HCT116 (cell line): ENCODE measurements around the gene ABTB2. TPM values are rescaled to one million over a fixed set of nuclear protein-coding genes. Genes with fewer than 3 reads are reported as not detected.

Experiments
- ATAC-seq: fragments of 200-7000 bp; cut with Tn5 transposase; 2 replicates; pipeline ENCODE4 v1.9.1; 2020; ENCODE audit warnings: mild to moderate bottlenecking, moderate library complexity
- BruUV-seq: library from RNA; stranded (reverse); fragments of 400-500 nt; replicated peaks from 2 replicates; lab custom pipeline; 2021; lab: Mats Ljungman, UMichigan
- CTCF ChIA-PET: fragments of 300-600 bp; sonication (Branson Sonifier 250); formaldehyde crosslinking; loops from one replicate; lab custom pipeline; 2021; ENCODE audit warnings: antibody characterized with exemption; lab: Charles Lee
- POLR2A ChIA-PET: fragments of 300-600, 350-600 bp; sonication (Branson Sonifier 250); formaldehyde crosslinking; loops from one replicate; lab custom pipeline; 2021; ENCODE audit warnings: antibody characterized with exemption; lab: Charles Lee
- RAD21 ChIA-PET, 2 experiments: fragments of 300-600 bp; sonication (Branson Sonifier 250); formaldehyde crosslinking; loops; one replicate each; lab custom pipeline; 2023; ENCODE audit warnings: low total read pairs in 2 of 2; ENCODE audit not compliant: uncharacterized antibody in 2 of 2, unreplicated experiment in 2 of 2, low non-redundant PET in 1 of 2; lab: Charles Lee
- DNase-seq: peaks from one replicate; pipeline ENCODE4 v3.0.0-alpha.2; 2010; ENCODE audit warnings: low read depth, low spot score
- H2AFZ ChIP-seq: fragments of 200-600 bp; shearing (Covaris generic), sonication (generic); 2 replicates; pipeline ENCODE4 v1.6.1; 2017; ENCODE audit warnings: low read depth, mixed run types, mixed read lengths, antibody characterized with exemption, low read length; ENCODE audit not compliant: poor library complexity, severe bottlenecking
- H3K27ac ChIP-seq: 2 replicates; pipeline ENCODE4 v1.5.1; 2012; ENCODE audit warnings: low read depth, low read length
- H3K27me3 ChIP-seq: fragments of 200-600 bp; sonication (generic); 2 replicates; pipeline ENCODE4 v1.6.1; 2016; ENCODE audit warnings: mixed run types, low read length, mixed read lengths; ENCODE audit not compliant: insufficient read depth
- H3K36me3 ChIP-seq, 2 experiments: fragments of 200-500 bp in 1 of 2; fragments of 200-600 bp in 1 of 2; sonication (Bioruptor generic) in 1 of 2; sonication (generic) in 1 of 2; 2 replicates each; pipeline versions ENCODE4 v1.5.1 to v1.6.1; 2014 to 2016; ENCODE audit warnings: low read length in 2 of 2, inconsistent platforms in 1 of 2, mixed read lengths in 1 of 2, mixed run types in 1 of 2; ENCODE audit not compliant: insufficient read depth in 2 of 2, control insufficient read depth in 1 of 2
- H3K4me1 ChIP-seq, 2 experiments: fragments of 200-600 bp in 1 of 2; sonication (generic) in 1 of 2; 2 replicates each; pipeline versions ENCODE4 v1.5.1 to v1.6.1; 2012 to 2017; ENCODE audit warnings: low read length in 2 of 2, inconsistent platforms in 1 of 2, mild to moderate bottlenecking in 1 of 2, mixed read lengths in 1 of 2, mixed run types in 1 of 2, moderate library complexity in 1 of 2; ENCODE audit not compliant: insufficient read depth in 2 of 2, control insufficient read depth in 1 of 2
- H3K4me2 ChIP-seq: fragments of 200-600 bp; sonication (generic); 2 replicates; pipeline ENCODE4 v1.6.1; 2017; ENCODE audit warnings: mixed run types, low read length, mixed read lengths
- H3K4me3 ChIP-seq, 2 experiments: fragments of 200-600 bp in 1 of 2; sonication (generic) in 1 of 2; replicated peaks in 1 of 2; 2 replicates each; pipeline ENCODE4 v1.5.1; 2011 to 2016; ENCODE audit warnings: low read length in 2 of 2, control low read depth in 1 of 2, low read depth in 1 of 2, mild to moderate bottlenecking in 1 of 2, mixed read lengths in 1 of 2, mixed run types in 1 of 2
- H3K79me2 ChIP-seq: fragments of 200-600 bp; sonication (generic); 2 replicates; pipeline ENCODE4 v1.6.1; 2017; ENCODE audit warnings: mild to moderate bottlenecking, mixed run types, low read length, moderate library complexity, mixed read lengths; ENCODE audit not compliant: insufficient read depth
- H3K9ac ChIP-seq: fragments of 200-600 bp; sonication (generic); 2 replicates; pipeline ENCODE4 v1.6.1; 2016; ENCODE audit warnings: low read length, mixed read lengths
- H3K9me2 ChIP-seq: fragments of 200-600 bp; sonication (generic), shearing (Covaris generic); 2 replicates; pipeline ENCODE4 v1.6.1; 2017; ENCODE audit warnings: mixed run types, mild to moderate bottlenecking, moderate library complexity; ENCODE audit not compliant: insufficient read depth
- H3K9me3 ChIP-seq, 2 experiments: fragments of 200-500 bp in 1 of 2; fragments of 200-600 bp in 1 of 2; sonication (Bioruptor generic) in 1 of 2; sonication (generic) in 1 of 2; 2 replicates each; pipeline ENCODE4 v1.6.1; 2014 to 2017; ENCODE audit warnings: low read length in 2 of 2, mixed read lengths in 2 of 2, inconsistent platforms in 1 of 2, low read depth in 1 of 2, mild to moderate bottlenecking in 1 of 2, mixed run types in 1 of 2, moderate library complexity in 1 of 2; ENCODE audit not compliant: control insufficient read depth in 1 of 2, insufficient read depth in 1 of 2
- H4K20me1 ChIP-seq: fragments of 200-600 bp; sonication (generic), shearing (Covaris generic); 2 replicates; pipeline ENCODE4 v1.6.1; 2017; ENCODE audit warnings: mixed run types, mild to moderate bottlenecking, moderate library complexity; ENCODE audit not compliant: insufficient read depth
- EGR1 ChIP-seq: IDR thresholded peaks from 2 replicates; pipeline ENCODE4 v1.6.1; 2012; ENCODE audit warnings: low read depth
- ELF1 ChIP-seq: IDR thresholded peaks from 2 replicates; pipeline ENCODE4 v1.6.1; 2012; ENCODE audit warnings: low read depth, borderline replicate concordance
- EZH2 ChIP-seq: fragments of 200-600 bp; sonication (generic); IDR thresholded peaks from 2 replicates; pipeline ENCODE4 v1.6.1; 2017; ENCODE audit warnings: antibody characterized with exemption, mixed run types
- EZH2phosphoT487 ChIP-seq: fragments of 200-600 bp; IDR thresholded peaks from 2 replicates; pipeline ENCODE4 v1.6.1; 2018; ENCODE audit warnings: antibody characterized with exemption, borderline replicate concordance
- FOSL1 ChIP-seq: IDR thresholded peaks from 2 replicates; pipeline ENCODE4 v1.6.1; 2012; ENCODE audit warnings: low read depth
- POLR2A ChIP-seq: IDR thresholded peaks from 2 replicates; pipeline ENCODE4 v1.7.0; 2011; ENCODE audit warnings: borderline replicate concordance; ENCODE audit not compliant: insufficient read depth, insufficient read length; ENCODE audit errors: extremely low read depth
- RAD21 ChIP-seq: IDR thresholded peaks from 2 replicates; pipeline ENCODE4 v1.6.1; 2012; ENCODE audit warnings: low read depth, mild to moderate bottlenecking
- SRF ChIP-seq: IDR thresholded peaks from 2 replicates; pipeline ENCODE4 v1.6.1; 2012; ENCODE audit warnings: low read depth
- YY1 ChIP-seq: IDR thresholded peaks from 2 replicates; pipeline ENCODE4 v1.6.1; 2011; ENCODE audit warnings: low read length, low read depth, moderate library complexity, mild to moderate bottlenecking; ENCODE audit not compliant: insufficient replicate concordance; ENCODE audit errors: extremely low read depth
- intact Hi-C: fragments of 100-400 bp; cut with micrococcal nuclease; formaldehyde crosslinking; loops from 2 replicates; pipeline ENCODE4 v1.10.0; 2022
- total RNA-seq: library from RNA; stranded (reverse); gene quantifications from one replicate; pipeline ENCODE4 v1.2.1, GENCODE V29; 2021; ENCODE audit not compliant: unreplicated experiment
- TF ChIP-seq, protein P1 (sequence below), 3 experiments: fragments of 200-600 bp in 1 of 3; sonication (generic) in 1 of 3; IDR thresholded peaks in 2 of 3; conservative IDR thresholded peaks in 1 of 3; 2 replicates each; pipeline ENCODE4 v1.5.1; 2012 to 2017; ENCODE audit warnings: low read depth in 2 of 3, low read length in 2 of 3, antibody characterized with exemption in 1 of 3, borderline replicate concordance in 1 of 3, control low read depth in 1 of 3, mild to moderate bottlenecking in 1 of 3, mixed read lengths in 1 of 3, mixed run types in 1 of 3, moderate library complexity in 1 of 3; ENCODE audit not compliant: insufficient read depth in 1 of 3
- TF ChIP-seq, protein P2 (sequence below): IDR thresholded peaks from 2 replicates; pipeline ENCODE4 v1.6.1; 2012

Gene ABTB2
- total RNA-seq, 1 experiment from 2014 or later, result 6.8 TPM

DNA sequence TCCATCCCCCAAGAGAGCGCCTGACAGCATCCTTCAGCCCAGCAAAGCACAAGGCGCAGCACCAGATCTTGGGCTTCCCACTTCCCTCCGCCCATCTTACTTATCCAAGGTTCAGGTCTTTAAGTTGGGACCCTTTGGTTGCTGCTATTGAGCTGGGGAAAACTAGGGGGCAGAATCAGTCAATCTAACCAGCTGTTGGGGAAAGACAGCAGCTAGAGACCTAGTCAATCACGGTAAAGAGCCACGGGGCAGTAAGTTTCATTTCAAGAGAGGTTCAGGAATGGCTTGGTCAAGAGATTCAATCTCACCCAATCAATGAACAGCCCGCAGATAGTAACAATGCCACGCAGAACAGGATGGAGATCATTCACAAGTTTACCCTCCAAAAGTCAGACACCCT lies 1.7 kb downstream of the ABTB2 start:
- no TSS peak for BruUV-seq
- no peak overlapping the region for H3K4me3 ChIP-seq
- TF ChIP-seq FOSL1 (no peak), EGR1 (no peak), RAD21 (no peak), ELF1 (no peak)
- TF ChIP-seq, protein P1, sequence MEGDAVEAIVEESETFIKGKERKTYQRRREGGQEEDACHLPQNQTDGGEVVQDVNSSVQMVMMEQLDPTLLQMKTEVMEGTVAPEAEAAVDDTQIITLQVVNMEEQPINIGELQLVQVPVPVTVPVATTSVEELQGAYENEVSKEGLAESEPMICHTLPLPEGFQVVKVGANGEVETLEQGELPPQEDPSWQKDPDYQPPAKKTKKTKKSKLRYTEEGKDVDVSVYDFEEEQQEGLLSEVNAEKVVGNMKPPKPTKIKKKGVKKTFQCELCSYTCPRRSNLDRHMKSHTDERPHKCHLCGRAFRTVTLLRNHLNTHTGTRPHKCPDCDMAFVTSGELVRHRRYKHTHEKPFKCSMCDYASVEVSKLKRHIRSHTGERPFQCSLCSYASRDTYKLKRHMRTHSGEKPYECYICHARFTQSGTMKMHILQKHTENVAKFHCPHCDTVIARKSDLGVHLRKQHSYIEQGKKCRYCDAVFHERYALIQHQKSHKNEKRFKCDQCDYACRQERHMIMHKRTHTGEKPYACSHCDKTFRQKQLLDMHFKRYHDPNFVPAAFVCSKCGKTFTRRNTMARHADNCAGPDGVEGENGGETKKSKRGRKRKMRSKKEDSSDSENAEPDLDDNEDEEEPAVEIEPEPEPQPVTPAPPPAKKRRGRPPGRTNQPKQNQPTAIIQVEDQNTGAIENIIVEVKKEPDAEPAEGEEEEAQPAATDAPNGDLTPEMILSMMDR (IDR thresholded peaks at IDR 0.05 in 2 of 3, conservative IDR thresholded peaks at IDR 0.05 in 1 of 3; ENCODE audit: borderline replicate concordance in 1 of 3, insufficient read depth in 1 of 3, low read depth in 2 of 3, low read length in 2 of 3), result 0 out of 6 replicates have a peak, but pooled peaks of 1 of the 3 experiments have one; percentile 5
- no peaks in the 10 kb centered on the region for H3K36me3 ChIP-seq
- no peak overlapping the region for H3K27ac ChIP-seq
- DNase-seq (no peak), ATAC-seq (no peak)
- H3K4me1 ChIP-seq, result peaks cover 3 to 30% of the 10 kb centered on the region in 2 experiments; a peak in 3 of 4 replicates
- H3K9me2 ChIP-seq, result no peaks in the 10 kb centered on the region
- H4K20me1 ChIP-seq, result no peaks in the 10 kb centered on the region
- H3K27me3 ChIP-seq, result no peaks in the 10 kb centered on the region
- H3K9ac ChIP-seq, result no peak overlapping the region
- H3K9me3 ChIP-seq, result no peaks in the 10 kb centered on the region
- ChIA-PET RAD21 (interaction anchor here in 1 of 2 experiments (4.0 kb wide), 1 partner anchor 182 kb away, joined by 33 read pairs; no protein-coding TSS in a partner anchor), POLR2A (interaction anchor here (2.9 kb wide), 1 partner anchor 9 kb away, joined by 19 read pairs; no protein-coding TSS in a partner anchor), CTCF (interaction anchor here (4.3 kb wide), 1 partner anchor 181 kb away, joined by 93 read pairs; no protein-coding TSS in a partner anchor)
- H3K79me2 ChIP-seq, result peaks cover 6% of the 10 kb centered on the region; the same call in 1 of the 2 replicates
- no peak overlapping the region for H2AFZ ChIP-seq
- H3K4me2 ChIP-seq, result no peak overlapping the region
- intact Hi-C loops, result loop anchor here (5.0 kb wide), 4 partner anchors 94 to 249 kb away; partner anchors contain the start of gene NAT10

DNA sequence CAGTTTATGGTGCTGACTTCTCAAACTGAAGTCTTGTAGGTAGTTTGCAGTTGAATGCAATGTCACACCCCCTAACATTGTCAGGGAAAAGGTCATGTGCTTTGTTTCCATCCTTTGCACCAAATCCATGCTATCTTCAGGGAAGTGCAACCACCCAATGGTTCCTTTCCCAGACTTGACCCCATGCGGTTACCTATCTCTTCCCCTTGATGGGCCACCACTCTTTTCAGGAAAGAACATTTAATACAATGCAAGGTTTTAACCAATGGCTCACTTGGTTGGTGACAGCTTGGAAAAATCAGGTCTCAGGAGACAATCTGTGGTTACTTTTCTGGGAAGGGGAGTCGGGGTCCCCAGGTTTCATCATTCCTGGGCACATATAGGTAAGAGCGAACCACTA lies 2.1 kb downstream of the ABTB2 start:
- TF ChIP-seq EZH2 (no peak), YY1 (no peak), SRF (no peak), FOSL1 (no peak), ELF1 (no peak), POLR2A (no peak), EZH2phosphoT487 (no peak)
- TF ChIP-seq, protein P2, sequence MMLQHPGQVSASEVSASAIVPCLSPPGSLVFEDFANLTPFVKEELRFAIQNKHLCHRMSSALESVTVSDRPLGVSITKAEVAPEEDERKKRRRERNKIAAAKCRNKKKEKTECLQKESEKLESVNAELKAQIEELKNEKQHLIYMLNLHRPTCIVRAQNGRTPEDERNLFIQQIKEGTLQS, result no peak
- TF ChIP-seq, all 23 proteins: peak for 0
- Histone ChIP-seq H3K36me3 (no peaks in the 10 kb centered on the region), H3K4me2 (no peak overlapping the region), H3K27me3 (no peaks in the 10 kb centered on the region), H3K27ac (no peak overlapping the region), H3K9me2 (no peaks in the 10 kb centered on the region), H4K20me1 (no peaks in the 10 kb centered on the region), H2AFZ (no peak overlapping the region), H3K4me1 (peaks cover 3 to 30% of the 10 kb centered on the region in 2 experiments; a peak in 3 of 4 replicates), H3K9me3 (no peaks in the 10 kb centered on the region), H3K79me2 (peaks cover 6% of the 10 kb centered on the region; the same call in 1 of the 2 replicates), H3K4me3 (no peak overlapping the region), H3K9ac (no peak overlapping the region)
- ATAC-seq (no peak), DNase-seq (no peak)
- CTCF ChIA-PET, result interaction anchor here (4.3 kb wide), 1 partner anchor 181 kb away, joined by 93 read pairs; no protein-coding TSS in a partner anchor
- intact Hi-C loops, result loop anchor here (5.0 kb wide), 4 partner anchors 93 to 248 kb away; partner anchors contain the start of gene NAT10
- RAD21 ChIA-PET, result interaction anchor here in 1 of 2 experiments (4.0 kb wide), 1 partner anchor 181 kb away, joined by 33 read pairs; no protein-coding TSS in a partner anchor
- POLR2A ChIA-PET, result interaction anchor here (2.9 kb wide), 1 partner anchor 9 kb away, joined by 19 read pairs; no protein-coding TSS in a partner anchor
- TSS peak; percentile 37 for BruUV-seq
